GM18907 (cell line): Measurements from ENCODE around the gene MAML3.

ENCODE experiments used
- ATAC-seq: cut with Tn5 transposase; IDR thresholded peaks from one replicate; pipeline ENCODE4 v1.9.1; 2021; ENCODE audit warnings: mild to moderate bottlenecking, moderate library complexity; ENCODE audit not compliant: unreplicated experiment

Gene MAML3

DNA sequence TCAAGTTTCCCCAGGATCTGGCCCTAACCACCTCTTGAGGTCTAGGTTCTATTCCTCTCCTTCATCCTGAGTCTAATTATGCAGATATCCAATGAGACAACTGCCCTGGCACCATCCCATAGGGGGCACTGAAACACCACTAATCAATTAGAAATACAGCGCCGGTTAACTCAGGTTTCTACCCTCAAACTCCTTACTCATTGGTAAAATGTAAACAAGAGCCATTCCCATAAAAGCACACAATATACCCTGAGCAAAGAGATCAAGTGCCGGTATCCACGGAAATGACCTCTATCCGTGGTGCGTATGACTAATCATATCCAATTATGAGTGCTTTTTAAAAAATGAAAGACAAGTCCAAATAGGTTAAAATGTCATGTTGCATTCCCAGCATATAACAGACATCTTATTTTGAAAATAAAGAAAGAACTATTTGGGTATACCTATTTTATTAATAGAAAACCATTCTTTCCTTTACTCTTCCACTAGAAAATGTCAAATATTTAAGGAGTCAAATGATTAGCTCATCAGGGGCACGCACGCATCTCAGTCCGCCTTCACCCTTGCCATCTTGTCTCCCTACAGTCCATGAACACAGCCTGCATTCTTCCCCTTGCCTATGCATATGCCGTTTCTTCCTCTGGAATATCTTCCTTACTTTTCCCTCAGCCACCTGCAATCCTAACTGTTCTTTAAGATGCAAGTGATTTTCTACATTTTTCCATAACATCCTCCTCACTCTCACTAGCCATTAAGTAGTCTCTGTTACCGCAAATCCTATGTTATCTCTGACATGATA is 141.1 kb downstream of the MAML3 start:
- ATAC-seq = peak; percentile 58

- ATAC-seq = no peak
Observed at GRCh38 chr4:140005699-140006098, 148.3 kb downstream of the MAML3 start.

GRCh38 chr4:140004922-140005627 is 148.9 kb downstream of the MAML3 start:
- ATAC-seq = no peak

GRCh38 chr4:140004549-140004895 is 149.5 kb downstream of the MAML3 start:
- no peak for ATAC-seq

- no peak for ATAC-seq
Observed at GRCh38 chr4:140003876-140004548, 150.0 kb downstream of the MAML3 start.

DNA sequence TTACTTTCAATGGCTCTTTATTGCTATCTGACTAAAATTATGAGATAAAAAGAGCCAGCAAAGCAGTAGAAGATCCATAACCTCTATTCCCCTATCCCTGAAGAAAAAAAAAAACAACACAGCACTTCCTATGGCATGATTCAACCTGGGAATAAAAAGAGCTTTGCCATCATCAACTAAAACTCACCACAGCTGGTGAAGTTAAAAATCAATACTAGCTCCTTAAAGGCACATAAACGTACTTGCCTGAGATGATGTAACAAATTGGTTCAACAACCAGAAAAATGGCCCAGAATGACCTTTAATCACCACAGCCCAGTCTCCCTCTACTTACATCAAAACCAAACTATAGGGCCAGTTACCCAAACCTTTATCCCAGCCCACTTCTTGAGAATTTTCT is 153.8 kb downstream of the MAML3 start:
- ATAC-seq = no peak

- ATAC-seq = no peak
Observed at GRCh38 chr4:139988863-139989765, 164.9 kb downstream of the MAML3 start.

DNA sequence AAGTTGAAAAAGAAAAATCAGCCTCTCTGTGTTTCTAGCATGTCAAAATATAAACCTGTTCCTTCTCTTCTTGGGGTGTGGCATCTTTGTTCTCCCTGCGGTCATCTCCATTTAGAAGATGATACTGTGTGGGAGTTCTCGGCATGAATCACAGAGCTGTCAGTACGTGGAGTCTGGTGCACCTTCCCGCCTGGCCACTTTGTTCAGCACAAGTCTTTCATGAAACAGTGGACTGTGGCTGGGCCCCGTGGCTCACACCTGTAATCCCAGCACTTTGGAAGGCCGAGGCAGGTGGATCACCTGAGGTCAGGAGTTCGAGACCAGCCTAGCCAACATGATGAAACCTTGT is 166.5 kb downstream of the MAML3 start:
- ATAC-seq = no peak

- ATAC-seq = no peak
Observed at GRCh38 chr4:139986689-139987501, 167.1 kb downstream of the MAML3 start.

DNA sequence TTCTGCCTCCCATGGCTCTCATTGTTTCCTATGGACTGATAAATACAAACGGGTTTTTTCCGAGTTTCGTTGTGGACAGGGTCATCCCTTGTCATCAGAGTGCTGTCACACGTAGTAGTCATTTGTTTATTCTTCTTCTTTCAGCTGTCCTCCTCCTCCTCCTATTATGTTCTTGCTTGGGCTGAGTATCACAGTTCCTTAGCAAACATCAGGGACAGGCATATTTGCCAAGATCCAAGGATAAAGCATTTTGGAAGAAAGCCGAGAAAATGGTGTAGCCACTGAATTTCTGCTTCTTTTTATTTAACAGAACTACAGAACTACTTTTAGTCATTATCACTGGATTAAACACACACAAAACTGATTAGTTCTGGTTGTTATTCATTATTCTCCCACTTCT is 167.9 kb downstream of the MAML3 start:
- no peak for ATAC-seq

DNA sequence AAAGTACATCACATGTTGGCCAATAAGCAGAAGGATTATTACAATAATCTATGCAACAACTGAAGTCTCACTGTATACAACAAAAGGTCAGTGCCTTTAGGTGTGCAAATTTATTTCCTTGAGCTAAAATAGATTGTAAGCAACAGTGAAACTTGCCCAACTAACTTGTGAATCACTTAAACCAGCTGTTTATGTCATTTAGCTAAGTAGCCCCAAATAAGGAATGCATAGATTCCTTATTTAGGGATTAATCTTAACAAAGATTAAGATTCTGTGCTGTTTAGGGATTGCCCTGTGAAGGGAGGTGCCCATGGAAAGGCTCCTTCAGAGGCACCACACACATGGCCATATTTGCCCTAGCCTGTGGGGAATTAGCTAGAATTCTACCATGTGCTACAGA is 168.6 kb downstream of the MAML3 start:
- ATAC-seq = no peak

GRCh38 chr4:139984471-139984870 is 169.5 kb downstream of the MAML3 start:
- ATAC-seq = no peak

DNA sequence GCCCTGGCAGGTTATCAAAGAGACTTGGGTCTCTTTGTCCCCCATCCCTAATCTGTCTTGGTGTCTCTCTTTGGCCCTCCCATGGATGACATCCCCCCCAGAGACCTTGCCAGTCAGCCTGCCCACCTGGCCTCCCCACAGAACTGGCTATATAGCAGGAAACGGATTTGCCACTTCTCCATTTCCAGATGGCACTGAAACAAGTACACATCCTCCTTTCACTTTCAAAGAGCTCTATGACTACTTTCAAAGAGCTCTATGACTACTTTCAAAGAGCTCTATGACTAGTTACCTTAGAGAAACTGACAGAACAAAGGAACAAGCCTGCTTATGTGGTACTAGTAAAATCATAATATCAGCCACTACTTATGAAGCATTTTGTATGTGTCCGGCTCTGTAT is 175.3 kb downstream of the MAML3 start:
- ATAC-seq = peak; percentile 96

DNA sequence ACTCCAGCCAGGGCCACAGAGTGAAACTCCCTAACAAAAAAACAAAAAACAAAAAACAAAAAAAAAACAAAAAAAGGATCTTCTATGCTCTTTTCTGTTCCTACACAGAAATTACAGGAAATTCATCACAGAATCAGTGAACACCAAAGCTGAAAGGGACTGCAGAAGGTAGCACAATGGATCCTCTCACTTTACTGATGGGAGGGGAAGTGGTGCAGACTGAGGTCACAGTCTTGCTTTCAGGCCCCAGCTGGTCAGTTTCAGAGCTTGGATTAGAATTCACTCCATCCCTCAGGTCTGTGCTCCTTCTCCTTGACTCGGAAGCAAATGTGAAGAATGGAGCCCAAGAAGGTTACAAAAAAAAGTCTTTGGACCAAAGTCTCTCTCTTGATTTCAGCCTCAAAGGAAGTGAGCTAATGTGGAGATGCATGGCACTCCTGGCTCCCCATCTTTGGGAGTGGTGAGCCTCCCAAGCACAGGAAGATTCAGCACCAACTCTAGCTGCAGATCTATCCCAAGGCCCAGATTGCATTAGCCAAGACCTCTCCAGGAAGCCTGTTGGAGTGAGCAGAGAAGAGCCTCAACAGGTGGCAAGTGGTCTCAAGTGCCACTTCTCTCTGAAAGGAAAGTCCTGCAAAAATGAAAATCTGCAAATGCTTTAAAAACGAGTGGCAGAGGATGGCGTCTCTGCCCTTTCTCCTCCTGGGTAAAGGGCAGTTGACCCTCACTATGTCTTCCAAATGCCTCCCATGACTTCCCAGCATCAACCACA is 176.0 kb downstream of the MAML3 start:
- ATAC-seq = peak; percentile 54

GRCh38 chr4:139975830-139976272 is 178.1 kb downstream of the MAML3 start:
- ATAC-seq = no peak

DNA sequence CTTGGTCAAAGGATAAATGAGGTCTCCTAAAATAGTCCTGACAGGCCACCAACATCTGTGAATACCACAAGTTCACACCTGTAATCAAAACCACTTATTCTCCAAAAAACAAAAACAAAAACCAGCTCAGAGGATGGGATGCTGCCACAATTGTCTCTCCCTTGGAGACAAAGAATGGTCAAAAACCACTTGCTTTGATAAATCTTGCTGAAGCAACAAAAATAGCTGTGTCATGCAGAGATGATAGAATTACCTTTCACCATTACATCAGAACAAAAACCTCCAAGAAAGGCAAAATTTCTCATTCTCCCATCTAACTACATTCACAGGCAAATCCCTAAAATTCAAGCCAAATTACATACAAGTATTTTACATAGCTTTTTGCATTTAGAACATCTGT is 180.4 kb downstream of the MAML3 start:
- no peak for ATAC-seq

DNA sequence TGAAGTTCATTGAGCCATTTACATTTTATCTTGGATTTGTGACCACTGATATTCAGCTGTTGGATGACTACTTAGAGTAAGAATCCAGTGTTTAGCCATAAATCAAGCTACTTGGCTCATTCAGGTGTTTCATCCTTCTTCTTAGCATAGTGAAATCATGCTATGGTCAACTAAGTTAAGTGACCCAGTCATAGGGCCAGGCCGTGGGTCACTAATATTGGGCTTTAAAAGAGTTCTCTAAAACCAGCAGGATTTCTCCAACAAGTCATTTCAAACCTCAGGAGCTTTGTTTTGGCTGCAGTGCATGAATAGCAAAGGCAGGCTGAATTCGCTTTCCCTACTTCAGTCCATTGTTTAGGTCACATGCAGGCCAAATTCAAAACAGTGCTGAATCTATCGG is 181.0 kb downstream of the MAML3 start:
- no peak for ATAC-seq

DNA sequence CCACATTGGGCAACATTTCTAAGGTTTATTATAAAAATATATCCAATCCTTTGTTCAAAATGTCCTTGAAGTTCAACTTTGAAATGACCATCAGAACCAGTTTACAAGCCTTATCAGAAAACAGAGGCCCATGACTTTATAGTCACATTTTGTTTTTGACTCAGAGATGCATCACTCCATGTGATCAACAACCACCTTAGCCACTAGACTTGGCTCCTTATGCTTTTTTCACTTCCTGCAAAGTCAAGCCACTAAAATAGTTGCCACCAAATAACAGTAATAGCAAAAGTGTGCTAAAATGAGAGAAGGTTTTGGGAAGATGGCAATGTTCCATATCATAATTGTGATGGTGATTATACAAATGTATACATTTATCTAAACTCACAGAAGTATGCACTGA is 181.7 kb downstream of the MAML3 start:
- no peak for ATAC-seq

- ATAC-seq = no peak
Observed at GRCh38 chr4:139971111-139971510, 182.9 kb downstream of the MAML3 start.
